BE2C (cell line): ENCODE measurements around the gene AFDN.

Source experiments
- DNase-seq: peaks from one replicate; pipeline ENCODE4 v3.0.0-alpha.2; 2020
- H3K27me3 ChIP-seq: fragments of 250-450 bp; sonication (Bioruptor Pico); 2 replicates; pipeline ENCODE4 v1.5.1; 2020; ENCODE audit warnings: mild to moderate bottlenecking
- H3K36me3 ChIP-seq: fragments of 250-450 bp; sonication (Bioruptor Pico); 2 replicates; pipeline ENCODE4 v1.5.1; 2020; ENCODE audit warnings: mild to moderate bottlenecking
- H3K4me1 ChIP-seq: fragments of 250-450 bp; sonication (Bioruptor Pico); 2 replicates; pipeline ENCODE4 v1.5.1; 2020
- H3K4me3 ChIP-seq: 2 replicates; pipeline ENCODE4 v1.5.1; 2011; ENCODE audit warnings: low read depth, low read length
- H3K9me3 ChIP-seq: fragments of 250-450 bp; sonication (Bioruptor Pico); 2 replicates; pipeline ENCODE4 v1.5.1; 2020
- CTCF ChIP-seq: IDR thresholded peaks from 2 replicates; pipeline ENCODE4 v1.5.1; 2012; ENCODE audit warnings: mild to moderate bottlenecking, low read depth, low read length

The AFDN gene

GRCh38 chr6:167833396-167833763, 6.7 kb downstream of the AFDN start:
- DNase-seq: no peak
- Histone ChIP-seq H3K4me3 (no peak overlapping the region), H3K9me3 (no peaks in the 10 kb centered on the region), H3K4me1 (peaks cover 2% of the 10 kb centered on the region; the same call in 1 of the 2 replicates), H3K27me3 (no peaks in the 10 kb centered on the region), H3K36me3 (no peaks in the 10 kb centered on the region)
- TF ChIP-seq CTCF: no peak

GRCh38 chr6:167835260-167835659, 8.5 kb downstream of the AFDN start:
- no peak overlapping the region for H3K4me3 ChIP-seq
- no peaks in the 10 kb centered on the region for H3K9me3 ChIP-seq
- H3K36me3 ChIP-seq: no peaks in the 10 kb centered on the region
- no peak for DNase-seq
- TF ChIP-seq CTCF: no peak
- peaks cover under 1% of the 10 kb centered on the region; the same call in 1 of the 2 replicates for H3K4me1 ChIP-seq
- H3K27me3 ChIP-seq: no peaks in the 10 kb centered on the region

GRCh38 chr6:167836721-167837120, 10.0 kb downstream of the AFDN start:
- Histone ChIP-seq H3K4me1 (peaks cover 3% of the 10 kb centered on the region), H3K4me3 (no peak overlapping the region), H3K27me3 (no peaks in the 10 kb centered on the region), H3K9me3 (no peaks in the 10 kb centered on the region), H3K36me3 (no peaks in the 10 kb centered on the region)
- no peak for DNase-seq
- TF ChIP-seq CTCF: no peak

DNA sequence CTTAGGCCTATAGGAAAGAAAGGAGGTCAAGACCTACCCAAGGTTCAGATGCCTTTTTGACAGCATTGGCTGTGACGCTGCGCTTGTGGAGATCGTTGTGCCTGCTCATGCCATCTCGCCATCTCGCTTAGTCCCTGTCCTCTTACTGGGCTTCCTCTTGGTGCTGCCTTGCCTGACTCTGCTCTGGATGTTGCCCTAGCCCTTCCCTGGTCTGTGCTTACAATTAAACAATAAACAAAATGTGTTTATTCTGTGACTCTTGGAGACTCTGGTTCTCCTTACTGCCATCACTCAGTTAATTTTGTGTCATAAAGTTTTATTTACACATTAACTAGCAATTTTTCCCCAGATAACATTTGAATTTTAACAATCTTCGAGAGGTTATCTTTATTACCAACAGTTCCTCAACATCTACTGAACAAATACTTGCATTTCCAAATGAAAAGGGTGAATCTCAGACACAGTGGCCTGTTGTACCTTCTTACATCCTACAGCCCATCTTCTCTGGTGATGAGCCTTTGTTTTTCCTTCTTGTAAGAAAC, 11.6 kb downstream of the AFDN start:
- peaks cover 3% of the 10 kb centered on the region for H3K4me1 ChIP-seq
- H3K27me3 ChIP-seq: no peaks in the 10 kb centered on the region
- DNase-seq: no peak
- H3K9me3 ChIP-seq: no peaks in the 10 kb centered on the region
- TF ChIP-seq CTCF: no peak
- no peak overlapping the region for H3K4me3 ChIP-seq
- no peaks in the 10 kb centered on the region for H3K36me3 ChIP-seq

DNA sequence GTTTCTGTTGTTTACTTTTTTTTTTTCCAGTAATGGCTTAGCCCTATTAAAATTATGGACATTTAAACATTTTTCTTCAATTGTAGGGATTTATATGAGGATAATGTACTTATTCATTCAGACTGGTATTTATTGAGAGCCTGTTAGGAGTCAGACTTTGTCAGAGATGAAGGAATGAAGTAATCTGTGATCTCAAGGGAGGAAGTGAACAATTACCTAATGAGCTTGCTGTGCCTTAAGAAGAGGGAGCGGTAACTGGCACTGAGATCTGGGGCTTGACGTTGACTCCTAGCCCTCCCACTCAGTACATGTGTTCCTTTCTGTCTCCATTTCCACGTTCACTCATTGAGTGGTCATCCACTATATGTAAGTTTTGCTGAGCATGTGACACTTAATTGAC, 12.6 kb downstream of the AFDN start:
- TF ChIP-seq CTCF: no peak
- Histone ChIP-seq H3K4me3 (no peak overlapping the region), H3K9me3 (no peaks in the 10 kb centered on the region), H3K27me3 (no peaks in the 10 kb centered on the region), H3K36me3 (no peaks in the 10 kb centered on the region), H3K4me1 (peaks cover 3% of the 10 kb centered on the region)
- no peak for DNase-seq

DNA sequence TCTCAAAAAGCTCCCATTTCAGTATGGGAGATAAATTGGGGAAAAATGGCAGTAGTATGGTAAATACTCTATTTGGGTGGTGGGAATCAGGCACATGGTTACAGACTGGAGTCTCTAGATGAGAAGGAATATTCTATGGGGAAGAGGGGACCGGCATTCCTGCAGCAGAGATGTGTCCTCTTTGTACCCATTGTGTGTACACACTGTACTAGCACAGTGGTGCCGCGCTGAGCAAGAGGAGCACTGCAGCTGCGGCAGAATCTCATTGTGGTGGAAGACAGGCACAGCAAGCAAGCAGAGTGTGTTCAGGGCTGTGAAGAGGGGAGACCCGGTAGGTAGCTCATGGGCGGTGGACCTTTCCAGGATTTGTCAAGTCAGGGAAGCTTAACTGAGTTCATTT, 13.0 kb downstream of the AFDN start:
- Histone ChIP-seq H3K27me3 (no peaks in the 10 kb centered on the region), H3K4me3 (no peak overlapping the region), H3K36me3 (no peaks in the 10 kb centered on the region), H3K4me1 (peaks cover 3% of the 10 kb centered on the region), H3K9me3 (no peaks in the 10 kb centered on the region)
- TF ChIP-seq CTCF: no peak
- DNase-seq: no peak
